ENCODE measurements around the gene CHPF2. TPM values are rescaled to one million over a fixed set of nuclear protein-coding genes. Genes with fewer than 3 reads are reported as not detected.

The CHPF2 gene
- total RNA-seq, 1 donor: 47.0 TPM

GRCh38 chr7:151277631-151278030 lies 45.3 kb downstream of the CHPF2 start:
- DNase-seq (ENCODE audit: low read depth): no peak
- no peak for TF ChIP-seq CTCF (IDR thresholded peaks at IDR 0.05; ENCODE audit: insufficient read depth, low read length)
- H3K4me3 ChIP-seq (ENCODE audit: low read depth, low read length): no peak overlapping the region

- DNase-seq (ENCODE audit: low read depth): no peak
Observed at GRCh38 chr7:151278949-151279348, 46.7 kb downstream of the CHPF2 start.

GRCh38 chr7:151279868-151280267 lies 47.6 kb downstream of the CHPF2 start:
- no peak for DNase-seq (ENCODE audit: low read depth)
- H3K4me3 ChIP-seq (ENCODE audit: low read depth, low read length): no peak overlapping the region
- TF ChIP-seq CTCF (IDR thresholded peaks at IDR 0.05; ENCODE audit: insufficient read depth, low read length): no peak

More at GRCh38 chr7:151278949-151279348, 46.7 kb downstream of the CHPF2 start:
- no peak overlapping the region for H3K4me3 ChIP-seq (ENCODE audit: low read depth, low read length)
- no peak for TF ChIP-seq CTCF (IDR thresholded peaks at IDR 0.05; ENCODE audit: insufficient read depth, low read length)

- no peak for DNase-seq (ENCODE audit: low read depth)
- no peak for TF ChIP-seq CTCF (IDR thresholded peaks at IDR 0.05; ENCODE audit: insufficient read depth, low read length)
- no peak overlapping the region for H3K4me3 ChIP-seq (ENCODE audit: low read depth, low read length)
Observed at GRCh38 chr7:151280388-151281019, 48.2 kb downstream of the CHPF2 start.

- no peak for TF ChIP-seq CTCF (IDR thresholded peaks at IDR 0.05; ENCODE audit: insufficient read depth, low read length)
- DNase-seq (ENCODE audit: low read depth): no peak
- no peak overlapping the region for H3K4me3 ChIP-seq (ENCODE audit: low read depth, low read length)
Observed at GRCh38 chr7:151281686-151282085, 49.4 kb downstream of the CHPF2 start.

GRCh38 chr7:151282111-151282510 lies 49.8 kb downstream of the CHPF2 start:
- no peak overlapping the region for H3K4me3 ChIP-seq (ENCODE audit: low read depth, low read length)
- no peak for TF ChIP-seq CTCF (IDR thresholded peaks at IDR 0.05; ENCODE audit: insufficient read depth, low read length)
- DNase-seq (ENCODE audit: low read depth): no peak

- TF ChIP-seq CTCF (IDR thresholded peaks at IDR 0.05; ENCODE audit: insufficient read depth, low read length): no peak
Observed at GRCh38 chr7:151283302-151283701, 51.0 kb downstream of the CHPF2 start.

More at GRCh38 chr7:151283302-151283701, 51.0 kb downstream of the CHPF2 start:
- no peak overlapping the region for H3K4me3 ChIP-seq (ENCODE audit: low read depth, low read length)
- no peak for DNase-seq (ENCODE audit: low read depth)
